Liver (tissue), 9 donors: ENCODE measurements around the gene SHB. TPM values are rescaled to one million over a fixed set of nuclear protein-coding genes. Genes with fewer than 3 reads are reported as not detected.

Source experiments
- DNase-seq: peaks from one replicate; pipeline ENCODE4 v3.0.0-alpha.2; 2017; ENCODE audit warnings: low spot score
- H3K27ac ChIP-seq, 2 donors: one replicate each; pipeline ENCODE4 v1.7.0; 2013; ENCODE audit warnings: inconsistent platforms in 2 of 2, low read length in 2 of 2, control low read depth in 1 of 2, low read depth in 1 of 2, mild to moderate bottlenecking in 1 of 2
- H3K27me3 ChIP-seq, 4 donors: one replicate each; pipeline versions ENCODE4 v1.6.1 to v1.7.0; 2013; ENCODE audit warnings: low read length in 3 of 4, inconsistent platforms in 1 of 4, mild to moderate bottlenecking in 1 of 4, moderate library complexity in 1 of 4; ENCODE audit not compliant: control insufficient read depth in 4 of 4, insufficient read depth in 4 of 4
- H3K36me3 ChIP-seq, 4 donors: one replicate each; pipeline versions ENCODE4 v1.6.1 to v1.7.0; 2013; ENCODE audit warnings: low read length in 3 of 4, mild to moderate bottlenecking in 3 of 4, low read depth in 1 of 4, moderate library complexity in 1 of 4; ENCODE audit not compliant: control insufficient read depth in 4 of 4, insufficient read depth in 3 of 4
- H3K4me1 ChIP-seq, 4 donors: one replicate each; pipeline versions ENCODE4 v1.6.1 to v1.7.0; 2013; ENCODE audit warnings: low read length in 3 of 4, mild to moderate bottlenecking in 3 of 4, moderate library complexity in 1 of 4; ENCODE audit not compliant: control insufficient read depth in 4 of 4, insufficient read depth in 4 of 4
- H3K4me3 ChIP-seq, 3 donors: one replicate each; pipeline versions ENCODE4 v1.6.1 to v1.7.0; 2013; ENCODE audit warnings: low read length in 3 of 3, control low read depth in 1 of 3, low read depth in 1 of 3, mild to moderate bottlenecking in 1 of 3
- H3K9ac ChIP-seq, 2 donors: one replicate each; pipeline ENCODE4 v1.7.0; 2013; ENCODE audit warnings: low read length in 2 of 2, mild to moderate bottlenecking in 2 of 2, moderate library complexity in 2 of 2, control low read depth in 1 of 2, low read depth in 1 of 2
- H3K9me3 ChIP-seq, 4 donors: one replicate each; pipeline versions ENCODE4 v1.6.1 to v1.7.0; 2013; ENCODE audit warnings: low read length in 3 of 4; ENCODE audit not compliant: control insufficient read depth in 4 of 4
- ATF3 ChIP-seq: IDR thresholded peaks from 2 replicates; pipeline ENCODE4 v1.6.1; 2016; ENCODE audit warnings: antibody characterized with exemption
- CTCF ChIP-seq: fragments of 150-350 bp; IDR thresholded peaks from 2 replicates; pipeline ENCODE4 v1.5.1; 2017; ENCODE audit warnings: improper control_type of control experiment, low read depth, low read length; ENCODE audit not compliant: missing input control
- EGR1 ChIP-seq, 2 donors: IDR thresholded peaks; 2 replicates each; pipeline ENCODE4 v1.6.1; 2016 to 2018; ENCODE audit warnings: antibody characterized with exemption in 2 of 2, low read depth in 2 of 2
- FOXA2 ChIP-seq: IDR thresholded peaks from 2 replicates; pipeline ENCODE4 v1.6.1; 2016; ENCODE audit warnings: antibody characterized with exemption
- GABPA ChIP-seq, 2 donors: IDR thresholded peaks in 1 of 2; conservative IDR thresholded peaks in 1 of 2; 2 replicates each; pipeline ENCODE4 v1.6.1; 2016; ENCODE audit warnings: antibody characterized with exemption in 2 of 2, mild to moderate bottlenecking in 1 of 2, moderate library complexity in 1 of 2
- HNF4A ChIP-seq, 2 donors: conservative IDR thresholded peaks; 2 replicates each; pipeline ENCODE4 v1.6.1; 2016; ENCODE audit warnings: antibody characterized with exemption in 2 of 2, mild to moderate bottlenecking in 2 of 2
- HNF4G ChIP-seq: IDR thresholded peaks from 2 replicates; pipeline ENCODE4 v1.6.1; 2016; ENCODE audit warnings: antibody characterized with exemption
- RAD21 ChIP-seq, 2 donors: IDR thresholded peaks; 2 replicates each; pipeline ENCODE4 v1.6.1; 2016; ENCODE audit warnings: antibody characterized with exemption in 2 of 2, mild to moderate bottlenecking in 2 of 2
- RXRA ChIP-seq, 2 donors: IDR thresholded peaks; 2 replicates each; pipeline ENCODE4 v1.6.1; 2017 to 2018; ENCODE audit warnings: antibody characterized with exemption in 2 of 2, mild to moderate bottlenecking in 1 of 2
- TAF1 ChIP-seq: conservative IDR thresholded peaks from 2 replicates; pipeline ENCODE4 v1.6.1; 2016; ENCODE audit warnings: antibody characterized with exemption, mild to moderate bottlenecking
- YY1 ChIP-seq: IDR thresholded peaks from 2 replicates; pipeline ENCODE4 v1.6.1; 2016; ENCODE audit warnings: antibody characterized with exemption, mild to moderate bottlenecking
- WGBS: extraction: QIAGEN DNeasy Blood & Tissue Kit; methylation state at CpG from one replicate; pipeline ENCODE4 v1.1.7; 2013; 5-methylcytosine and 5-hydroxymethylcytosine counted together
- polyA plus RNA-seq, 2 donors: library from polyadenylated mRNA; stranded (reverse) in 1 of 2; unstranded in 1 of 2; fragments of 200-250 nt in 1 of 2; fragments of >200 nt in 1 of 2; fragmentation: Nextera tagmentation in 1 of 2; extraction: Ambion mirVana in 1 of 2; gene quantifications; one replicate each; pipeline versions ENCODE4 v1.2.1 to v1.2.3, GENCODE V29; 2013 to 2015
- total RNA-seq, 2 donors: library from RNA; depleted of rRNA; stranded (reverse); fragments of >200 nt; gene quantifications; one replicate each; pipeline ENCODE4 v1.2.3, GENCODE V29; 2014
- donor health status: healthy.
- donor health status: healthy.
- donor health status: healthy.
- donor health status: healthy.
- donor health status: healthy.

The SHB gene
- total and polyA plus RNA-seq, 4 donors, result 3.4 to 17.3 (median 7.0) TPM

- TF ChIP-seq FOXA2 (no peak), EGR1 (IDR thresholded peaks at IDR 0.05; ENCODE audit: low read depth in 2 of 2) (no peak), ATF3 (no peak), HNF4A (conservative IDR thresholded peaks at IDR 0.05) (no peak), CTCF (no peak)
Observed at GRCh38 chr9:37948417-37948980, 120.5 kb downstream of the SHB start (continued).

GRCh38 chr9:37947977-37948376, 121.0 kb downstream of the SHB start:
- no peaks in the 10 kb centered on the region for H3K9me3 ChIP-seq
- H3K27me3 ChIP-seq, result no peaks in the 10 kb centered on the region
- H3K4me3 ChIP-seq, result no peak overlapping the region
- H3K4me1 ChIP-seq, result no peaks in the 10 kb centered on the region
- WGBS, result 86% methylated on average over 9 of the region's 9 CpGs
- no peak overlapping the region for H3K27ac ChIP-seq
- no peak overlapping the region for H3K9ac ChIP-seq
- peaks cover 8 to 78% (median 54%) of the 10 kb centered on the region in 4 donors for H3K36me3 ChIP-seq
- DNase-seq, result no peak
- TF ChIP-seq RXRA (IDR thresholded peaks at IDR 0.05) (no peak), YY1 (no peak), ATF3 (no peak), TAF1 (no peak), EGR1 (IDR thresholded peaks at IDR 0.05; ENCODE audit: low read depth in 2 of 2) (no peak), HNF4G (no peak), FOXA2 (no peak)

GRCh38 chr9:37947471-37947870, 121.6 kb downstream of the SHB start:
- TF ChIP-seq CTCF, result no peak
- TF ChIP-seq HNF4A (conservative IDR thresholded peaks at IDR 0.05), result no peak
- TF ChIP-seq GABPA (IDR thresholded peaks at IDR 0.05 in 1 of 2, conservative IDR thresholded peaks at IDR 0.05 in 1 of 2), result no peak
- no peak for TF ChIP-seq RAD21 (IDR thresholded peaks at IDR 0.05)
- no peak for TF ChIP-seq RXRA (IDR thresholded peaks at IDR 0.05)
- TF ChIP-seq HNF4G, result no peak
- TF ChIP-seq FOXA2, result no peak
- H3K9me3 ChIP-seq, result no peaks in the 10 kb centered on the region
- no peaks in the 10 kb centered on the region for H3K27me3 ChIP-seq
- no peak overlapping the region for H3K27ac ChIP-seq
- DNase-seq, result no peak
- 95% methylated on average over 7 of the region's 7 CpGs for WGBS
- H3K4me3 ChIP-seq, result no peak overlapping the region
- no peak overlapping the region for H3K9ac ChIP-seq
- peaks cover 8 to 77% (median 54%) of the 10 kb centered on the region in 4 donors for H3K36me3 ChIP-seq
- H3K4me1 ChIP-seq, result no peaks in the 10 kb centered on the region
